DND-41 (cell line): ENCODE data around the gene USP34.

Experiments
- EZH2 ChIP-seq: IDR thresholded peaks from 3 replicates; pipeline ENCODE4 v1.6.1; 2012; ENCODE audit warnings: borderline replicate concordance, low read depth, mild to moderate bottlenecking, moderate library complexity, low read length, inconsistent platforms; ENCODE audit not compliant: severe bottlenecking
- TF ChIP-seq, protein P1 (sequence below): IDR thresholded peaks from 2 replicates; pipeline ENCODE4 v1.5.1; 2012; ENCODE audit warnings: borderline replicate concordance, low read length, moderate library complexity, mild to moderate bottlenecking; ENCODE audit not compliant: poor library complexity, severe bottlenecking; ENCODE audit errors: extremely low read depth

DNA sequence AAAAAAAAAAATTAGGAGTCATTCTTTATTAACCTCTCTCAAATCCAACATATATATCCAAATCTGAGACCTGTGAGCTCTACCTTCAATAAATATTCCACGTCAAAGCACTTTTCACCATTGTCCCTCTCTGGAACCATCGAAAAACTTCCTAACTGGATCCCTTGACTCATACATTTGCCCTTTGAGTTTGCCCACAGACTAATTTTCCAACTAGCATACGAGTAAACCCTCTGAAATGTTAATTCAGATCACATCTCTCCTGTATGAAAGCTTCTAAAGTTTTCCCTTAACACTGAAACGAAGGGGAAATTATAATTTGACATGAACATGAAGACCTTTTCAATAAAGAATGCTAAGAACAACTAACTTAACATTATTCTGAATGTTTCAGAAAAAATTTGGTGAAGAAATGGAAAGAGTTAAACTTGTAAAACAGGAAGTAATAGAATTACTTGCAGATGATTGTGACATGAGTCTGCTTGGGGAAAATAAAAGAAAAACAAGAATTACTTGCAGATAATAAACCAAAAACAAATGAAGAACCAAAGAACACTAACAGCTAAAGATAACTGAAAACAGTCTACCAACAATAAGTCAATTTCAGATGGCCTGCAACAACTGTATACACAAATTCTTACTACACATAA lies 198.3 kb downstream of the USP34 start:
- TF ChIP-seq, protein P1, sequence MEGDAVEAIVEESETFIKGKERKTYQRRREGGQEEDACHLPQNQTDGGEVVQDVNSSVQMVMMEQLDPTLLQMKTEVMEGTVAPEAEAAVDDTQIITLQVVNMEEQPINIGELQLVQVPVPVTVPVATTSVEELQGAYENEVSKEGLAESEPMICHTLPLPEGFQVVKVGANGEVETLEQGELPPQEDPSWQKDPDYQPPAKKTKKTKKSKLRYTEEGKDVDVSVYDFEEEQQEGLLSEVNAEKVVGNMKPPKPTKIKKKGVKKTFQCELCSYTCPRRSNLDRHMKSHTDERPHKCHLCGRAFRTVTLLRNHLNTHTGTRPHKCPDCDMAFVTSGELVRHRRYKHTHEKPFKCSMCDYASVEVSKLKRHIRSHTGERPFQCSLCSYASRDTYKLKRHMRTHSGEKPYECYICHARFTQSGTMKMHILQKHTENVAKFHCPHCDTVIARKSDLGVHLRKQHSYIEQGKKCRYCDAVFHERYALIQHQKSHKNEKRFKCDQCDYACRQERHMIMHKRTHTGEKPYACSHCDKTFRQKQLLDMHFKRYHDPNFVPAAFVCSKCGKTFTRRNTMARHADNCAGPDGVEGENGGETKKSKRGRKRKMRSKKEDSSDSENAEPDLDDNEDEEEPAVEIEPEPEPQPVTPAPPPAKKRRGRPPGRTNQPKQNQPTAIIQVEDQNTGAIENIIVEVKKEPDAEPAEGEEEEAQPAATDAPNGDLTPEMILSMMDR, result no peak
- no peak for TF ChIP-seq EZH2
